GM23338 (cell line): ENCODE data around the gene CASP7. TPM values are rescaled to one million over a fixed set of nuclear protein-coding genes. Genes with fewer than 3 reads are reported as not detected.

Experiments used
- ATAC-seq: fragments of 200-7000 bp; cut with Tn5 transposase; 3 replicates; pipeline ENCODE4 v1.9.1; 2020
- DNase-seq: peaks from one replicate; pipeline ENCODE4 v3.0.0-alpha.2; 2015; ENCODE audit warnings: low spot score
- H2AFZ ChIP-seq: fragments of 200-600 bp; sonication (generic); 2 replicates; pipeline ENCODE4 v1.8.0; 2016; ENCODE audit warnings: antibody characterized with exemption, mild to moderate bottlenecking, moderate library complexity
- H3F3A ChIP-seq: fragments of 200-600 bp; sonication (generic); replicated peaks from 2 replicates; pipeline ENCODE4 v1.8.0; 2017; ENCODE audit warnings: antibody characterized with exemption, mixed run types, low read depth
- H3K27ac ChIP-seq: fragments of 200-600 bp; sonication (generic); 2 replicates; pipeline ENCODE4 v1.6.1; 2016; ENCODE audit warnings: low read depth
- H3K27me3 ChIP-seq: fragments of 200-600 bp; sonication (generic); 2 replicates; pipeline ENCODE4 v1.8.0; 2016; ENCODE audit warnings: mild to moderate bottlenecking, mixed run types, moderate library complexity; ENCODE audit not compliant: insufficient read depth
- H3K36me3 ChIP-seq: fragments of 200-600 bp; sonication (generic); 2 replicates; pipeline ENCODE4 v1.8.0; 2016; ENCODE audit warnings: mild to moderate bottlenecking; ENCODE audit not compliant: insufficient read depth
- H3K4me1 ChIP-seq: fragments of 200-600 bp; sonication (generic); 2 replicates; pipeline ENCODE4 v1.8.0; 2016; ENCODE audit warnings: mild to moderate bottlenecking, moderate library complexity; ENCODE audit not compliant: insufficient read depth
- H3K4me2 ChIP-seq: fragments of 200-600 bp; sonication (generic); 2 replicates; pipeline ENCODE4 v1.7.1; 2017; ENCODE audit warnings: mixed run types
- H3K4me3 ChIP-seq: fragments of 200-600 bp; sonication (generic); 2 replicates; pipeline ENCODE4 v1.6.1; 2016; ENCODE audit warnings: mixed run types
- H3K79me2 ChIP-seq: fragments of 200-600 bp; sonication (generic); replicated peaks from 2 replicates; pipeline ENCODE4 v1.8.0; 2017; ENCODE audit warnings: mild to moderate bottlenecking; ENCODE audit not compliant: insufficient read depth
- H3K9me2 ChIP-seq: fragments of 200-600 bp; sonication (generic); 2 replicates; pipeline ENCODE4 v1.8.0; 2017; ENCODE audit not compliant: insufficient read depth
- H4K20me1 ChIP-seq: fragments of 200-600 bp; sonication (generic); replicated peaks from 2 replicates; pipeline ENCODE4 v1.8.0; 2017; ENCODE audit warnings: mild to moderate bottlenecking; ENCODE audit not compliant: insufficient read depth
- H3K27ac Mint-ChIP-seq: 2 replicates; pipeline ENCODE4 v1.8.0; 2020; ENCODE audit warnings: inconsistent platforms, mild to moderate bottlenecking, moderate library complexity, mixed read lengths
- H3K27me3 Mint-ChIP-seq: 3 replicates; pipeline ENCODE4 v1.8.0; 2022; ENCODE audit warnings: low read depth, mild to moderate bottlenecking, moderate library complexity, mixed read lengths, inconsistent platforms; ENCODE audit not compliant: insufficient read depth, poor library complexity
- H3K36me3 Mint-ChIP-seq: 3 replicates; pipeline ENCODE4 v1.8.0; 2021; ENCODE audit warnings: low read depth, mild to moderate bottlenecking, inconsistent platforms, moderate library complexity, mixed read lengths
- H3K4me1 Mint-ChIP-seq: 3 replicates; pipeline ENCODE4 v1.8.0; 2020; ENCODE audit warnings: mild to moderate bottlenecking, inconsistent platforms, mixed read lengths
- H3K4me3 Mint-ChIP-seq: 3 replicates; pipeline ENCODE4 v1.8.0; 2021; ENCODE audit warnings: moderate library complexity, mild to moderate bottlenecking, inconsistent platforms, mixed read lengths
- H3K9me3 Mint-ChIP-seq: 3 replicates; pipeline ENCODE4 v1.8.0; 2020; ENCODE audit warnings: moderate library complexity, mild to moderate bottlenecking, inconsistent platforms, mixed read lengths
- CREB1 ChIP-seq: fragments of 250-450 bp; sonication (Bioruptor Pico); IDR thresholded peaks from 2 replicates; pipeline ENCODE4 v1.5.0; 2020; ENCODE audit warnings: low read depth, mild to moderate bottlenecking, moderate library complexity
- EZH2 ChIP-seq: fragments of 200-600 bp; sonication (generic); IDR thresholded peaks from one replicate; pipeline ENCODE4 v1.8.0; 2017; ENCODE audit warnings: antibody characterized with exemption, mild to moderate bottlenecking, low read depth; ENCODE audit not compliant: unreplicated experiment
- EZH2phosphoT487 ChIP-seq: fragments of 200-600 bp; sonication (generic); IDR thresholded peaks from one replicate; pipeline ENCODE4 v1.8.1; 2018; ENCODE audit warnings: antibody characterized with exemption; ENCODE audit not compliant: unreplicated experiment
- JUNB ChIP-seq: IDR thresholded peaks from one replicate; pipeline ENCODE4 v1.6.1; 2016; ENCODE audit warnings: antibody characterized with exemption; ENCODE audit not compliant: unreplicated experiment
- POLR2AphosphoS5 ChIP-seq: IDR thresholded peaks from 2 replicates; pipeline ENCODE4 v1.6.1; 2016; ENCODE audit warnings: antibody characterized with exemption, low read depth
- STAT1 ChIP-seq: IDR thresholded peaks from one replicate; pipeline ENCODE4 v1.6.1; 2016; ENCODE audit warnings: antibody characterized with exemption; ENCODE audit not compliant: unreplicated experiment
- ZNF114 ChIP-seq: fragments of 250-450 bp; sonication (Bioruptor Pico); IDR thresholded peaks from 2 replicates; pipeline ENCODE4 v1.5.0; 2020; ENCODE audit warnings: mild to moderate bottlenecking, moderate library complexity
- ZNF331 ChIP-seq: fragments of 250-450 bp; sonication (Bioruptor Pico); IDR thresholded peaks from 2 replicates; pipeline ENCODE4 v1.5.0; 2020; ENCODE audit warnings: low read depth, mild to moderate bottlenecking, moderate library complexity
- polyA plus RNA-seq: library from polyadenylated mRNA; unstranded; fragments of >200 nt; fragmentation: Nextera tagmentation; extraction: Ambion mirVana; gene quantifications from 2 replicates; pipeline ENCODE4 v1.2.1, GENCODE V29; 2016
- total RNA-seq: library from RNA; depleted of rRNA; stranded (reverse); fragments of >200 nt; shearing (Covaris generic); gene quantifications from 2 replicates; pipeline ENCODE4 v1.2.3, GENCODE V29; 2014
- TF ChIP-seq, protein P1 (sequence below): IDR thresholded peaks from one replicate; pipeline ENCODE4 v1.6.1; 2018; ENCODE audit warnings: antibody characterized with exemption; ENCODE audit not compliant: unreplicated experiment
- TF ChIP-seq, protein P2 (sequence below), 2 experiments: fragments of 200-600 bp in 1 of 2; sonication (generic) in 1 of 2; conservative IDR thresholded peaks; 2 replicates each; pipeline versions ENCODE4 v1.5.1 to v1.6.1; 2016 to 2017; ENCODE audit warnings: antibody characterized with exemption in 2 of 2, low read depth in 2 of 2, mild to moderate bottlenecking in 2 of 2, moderate library complexity in 1 of 2
- TF ChIP-seq, protein P3 (sequence below): IDR thresholded peaks from 2 replicates; pipeline ENCODE4 v1.6.1; 2016; ENCODE audit warnings: antibody characterized with exemption

Gene CASP7
- total and polyA plus RNA-seq, 2 experiments from 2014 or later = 2.1 to 7.0 TPM

DNA sequence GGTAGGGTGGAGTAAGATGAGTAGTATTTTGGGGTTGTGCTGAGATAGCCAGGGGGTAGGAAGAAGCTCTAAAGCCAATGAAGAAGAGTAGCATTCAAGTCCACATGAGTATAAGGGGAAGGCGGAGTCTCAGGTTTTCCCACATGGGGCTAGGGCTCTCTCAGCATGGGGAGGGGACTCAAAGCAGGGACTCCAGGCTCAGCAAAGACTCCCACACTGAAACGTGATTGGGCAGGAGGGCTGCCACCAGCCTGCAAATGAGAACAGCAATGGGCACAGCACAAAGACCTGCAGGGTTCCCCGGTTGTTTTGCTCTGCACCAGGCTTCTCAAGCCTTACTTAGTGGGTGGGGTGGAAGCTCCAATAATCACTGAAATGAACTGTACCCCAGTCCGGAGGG, 14.4 kb upstream of the CASP7 start:
- Mint-ChIP-seq H3K9me3 (peaks cover 4% of the 10 kb centered on the region; the same call in 2 of the 3 replicates), H3K4me3 (no peak overlapping the region), H3K27me3 (peaks cover 1% of the 10 kb centered on the region), H3K27ac (no peak overlapping the region), H3K36me3 (no peaks in the 10 kb centered on the region), H3K4me1 (no peaks in the 10 kb centered on the region; the same call in 2 of the 3 replicates)
- peak; percentile 2 for DNase-seq
- Histone ChIP-seq H3K79me2 (no peaks in the 10 kb centered on the region), H3F3A (no peaks in the 10 kb centered on the region), H3K4me3 (no peak overlapping the region), H3K4me2 (no peak overlapping the region), H3K27me3 (no peaks in the 10 kb centered on the region), H2AFZ (peak overlapping the region; percentile 32; the same call in 1 of the 2 replicates), H3K9me2 (peaks cover 9% of the 10 kb centered on the region; the same call in 1 of the 2 replicates), H3K36me3 (no peaks in the 10 kb centered on the region), H3K27ac (no peak overlapping the region), H3K4me1 (no peaks in the 10 kb centered on the region), H4K20me1 (no peaks in the 10 kb centered on the region)
- no peak for TF ChIP-seq ZNF114 (CRISPR knock-in tag)
- no peak for TF ChIP-seq POLR2AphosphoS5
- no peak for TF ChIP-seq EZH2phosphoT487
- no peak for TF ChIP-seq ZNF331 (CRISPR knock-in tag)
- TF ChIP-seq EZH2 = no peak
- no peak for TF ChIP-seq STAT1
- TF ChIP-seq JUNB = no peak
- TF ChIP-seq, protein P1, sequence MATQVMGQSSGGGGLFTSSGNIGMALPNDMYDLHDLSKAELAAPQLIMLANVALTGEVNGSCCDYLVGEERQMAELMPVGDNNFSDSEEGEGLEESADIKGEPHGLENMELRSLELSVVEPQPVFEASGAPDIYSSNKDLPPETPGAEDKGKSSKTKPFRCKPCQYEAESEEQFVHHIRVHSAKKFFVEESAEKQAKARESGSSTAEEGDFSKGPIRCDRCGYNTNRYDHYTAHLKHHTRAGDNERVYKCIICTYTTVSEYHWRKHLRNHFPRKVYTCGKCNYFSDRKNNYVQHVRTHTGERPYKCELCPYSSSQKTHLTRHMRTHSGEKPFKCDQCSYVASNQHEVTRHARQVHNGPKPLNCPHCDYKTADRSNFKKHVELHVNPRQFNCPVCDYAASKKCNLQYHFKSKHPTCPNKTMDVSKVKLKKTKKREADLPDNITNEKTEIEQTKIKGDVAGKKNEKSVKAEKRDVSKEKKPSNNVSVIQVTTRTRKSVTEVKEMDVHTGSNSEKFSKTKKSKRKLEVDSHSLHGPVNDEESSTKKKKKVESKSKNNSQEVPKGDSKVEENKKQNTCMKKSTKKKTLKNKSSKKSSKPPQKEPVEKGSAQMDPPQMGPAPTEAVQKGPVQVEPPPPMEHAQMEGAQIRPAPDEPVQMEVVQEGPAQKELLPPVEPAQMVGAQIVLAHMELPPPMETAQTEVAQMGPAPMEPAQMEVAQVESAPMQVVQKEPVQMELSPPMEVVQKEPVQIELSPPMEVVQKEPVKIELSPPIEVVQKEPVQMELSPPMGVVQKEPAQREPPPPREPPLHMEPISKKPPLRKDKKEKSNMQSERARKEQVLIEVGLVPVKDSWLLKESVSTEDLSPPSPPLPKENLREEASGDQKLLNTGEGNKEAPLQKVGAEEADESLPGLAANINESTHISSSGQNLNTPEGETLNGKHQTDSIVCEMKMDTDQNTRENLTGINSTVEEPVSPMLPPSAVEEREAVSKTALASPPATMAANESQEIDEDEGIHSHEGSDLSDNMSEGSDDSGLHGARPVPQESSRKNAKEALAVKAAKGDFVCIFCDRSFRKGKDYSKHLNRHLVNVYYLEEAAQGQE = no peak
- TF ChIP-seq, protein P2, sequence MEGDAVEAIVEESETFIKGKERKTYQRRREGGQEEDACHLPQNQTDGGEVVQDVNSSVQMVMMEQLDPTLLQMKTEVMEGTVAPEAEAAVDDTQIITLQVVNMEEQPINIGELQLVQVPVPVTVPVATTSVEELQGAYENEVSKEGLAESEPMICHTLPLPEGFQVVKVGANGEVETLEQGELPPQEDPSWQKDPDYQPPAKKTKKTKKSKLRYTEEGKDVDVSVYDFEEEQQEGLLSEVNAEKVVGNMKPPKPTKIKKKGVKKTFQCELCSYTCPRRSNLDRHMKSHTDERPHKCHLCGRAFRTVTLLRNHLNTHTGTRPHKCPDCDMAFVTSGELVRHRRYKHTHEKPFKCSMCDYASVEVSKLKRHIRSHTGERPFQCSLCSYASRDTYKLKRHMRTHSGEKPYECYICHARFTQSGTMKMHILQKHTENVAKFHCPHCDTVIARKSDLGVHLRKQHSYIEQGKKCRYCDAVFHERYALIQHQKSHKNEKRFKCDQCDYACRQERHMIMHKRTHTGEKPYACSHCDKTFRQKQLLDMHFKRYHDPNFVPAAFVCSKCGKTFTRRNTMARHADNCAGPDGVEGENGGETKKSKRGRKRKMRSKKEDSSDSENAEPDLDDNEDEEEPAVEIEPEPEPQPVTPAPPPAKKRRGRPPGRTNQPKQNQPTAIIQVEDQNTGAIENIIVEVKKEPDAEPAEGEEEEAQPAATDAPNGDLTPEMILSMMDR (conservative IDR thresholded peaks at IDR 0.05; ENCODE audit: low read depth in 2 of 2) = no peak
- TF ChIP-seq, protein P3, sequence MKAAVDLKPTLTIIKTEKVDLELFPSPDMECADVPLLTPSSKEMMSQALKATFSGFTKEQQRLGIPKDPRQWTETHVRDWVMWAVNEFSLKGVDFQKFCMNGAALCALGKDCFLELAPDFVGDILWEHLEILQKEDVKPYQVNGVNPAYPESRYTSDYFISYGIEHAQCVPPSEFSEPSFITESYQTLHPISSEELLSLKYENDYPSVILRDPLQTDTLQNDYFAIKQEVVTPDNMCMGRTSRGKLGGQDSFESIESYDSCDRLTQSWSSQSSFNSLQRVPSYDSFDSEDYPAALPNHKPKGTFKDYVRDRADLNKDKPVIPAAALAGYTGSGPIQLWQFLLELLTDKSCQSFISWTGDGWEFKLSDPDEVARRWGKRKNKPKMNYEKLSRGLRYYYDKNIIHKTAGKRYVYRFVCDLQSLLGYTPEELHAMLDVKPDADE = no peak
- TF ChIP-seq CREB1 (CRISPR knock-in tag) = no peak
- peak; percentile 48 for ATAC-seq
